H1 (cell line): ENCODE results near the gene PRICKLE2. TPM values are rescaled to one million over a fixed set of nuclear protein-coding genes. Genes with fewer than 3 reads are reported as not detected.

ENCODE experiments used
- polyA plus RNA-seq, 7 experiments: library from polyadenylated mRNA; depleted of rRNA in 3 of 7; stranded (reverse) in 5 of 7; unstranded in 2 of 7; fragments of >200 nt in 5 of 7; fragments of 200-250 nt in 2 of 7; gene quantifications; 1 replicate in 5 of 7; 2 replicates in 1 of 7; 4 replicates in 1 of 7; pipeline versions ENCODE4 v1.2.1 to v1.2.3, GENCODE V29; 2011 to 2013; ENCODE audit warnings: missing spikeins in 2 of 7, mixed read lengths in 2 of 7
- total RNA-seq: library from RNA; stranded (reverse); fragmentation: NEBNext Ultra II Directional; extraction: Animal tissue kit (Norgen Biotek cat#: 25700); gene quantifications from 2 replicates; pipeline ENCODE4 v1.2.1, GENCODE V29; 2021
- TF ChIP-seq, protein P1 (sequence below): IDR thresholded peaks from 2 replicates; pipeline ENCODE4 v1.6.1; 2011; ENCODE audit warnings: low read length, improper control_type of control experiment

PRICKLE2 gene
- total and polyA plus RNA-seq, 2 of the 8 experiments (the other 6 are each of a cell fraction or from before 2014, with no cell fraction given), result 2.9 to 8.0 TPM

DNA sequence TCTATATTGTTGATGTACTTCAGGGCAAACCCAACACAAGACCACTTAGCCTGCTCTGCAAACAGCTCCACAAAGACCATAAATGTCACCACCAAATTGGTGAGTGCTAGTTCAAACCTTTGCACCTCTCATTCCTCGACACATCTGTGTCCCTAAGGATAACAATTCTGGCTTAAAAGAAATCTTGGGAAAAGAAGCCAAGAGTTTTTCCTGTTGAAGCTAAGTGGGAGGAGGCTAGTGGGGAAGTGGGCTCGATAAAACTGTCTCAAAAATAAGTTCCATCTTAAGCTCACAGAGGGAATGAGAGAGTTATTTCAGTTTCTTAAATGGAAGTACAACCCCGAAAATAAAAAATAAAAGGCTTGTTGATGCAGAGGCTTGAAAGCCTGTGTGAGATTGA lies 40.4 kb upstream of the PRICKLE2 start (continued):
- TF ChIP-seq, protein P1, sequence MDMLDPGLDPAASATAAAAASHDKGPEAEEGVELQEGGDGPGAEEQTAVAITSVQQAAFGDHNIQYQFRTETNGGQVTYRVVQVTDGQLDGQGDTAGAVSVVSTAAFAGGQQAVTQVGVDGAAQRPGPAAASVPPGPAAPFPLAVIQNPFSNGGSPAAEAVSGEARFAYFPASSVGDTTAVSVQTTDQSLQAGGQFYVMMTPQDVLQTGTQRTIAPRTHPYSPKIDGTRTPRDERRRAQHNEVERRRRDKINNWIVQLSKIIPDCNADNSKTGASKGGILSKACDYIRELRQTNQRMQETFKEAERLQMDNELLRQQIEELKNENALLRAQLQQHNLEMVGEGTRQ, result no peak
